MCF 10A (cell line): ENCODE measurements around the gene LDLRAP1. TPM values are rescaled to one million over a fixed set of nuclear protein-coding genes. Genes with fewer than 3 reads are reported as not detected.
"Not testable (repeated sequence)": the region's sequence is repeated elsewhere in the genome, so short reads cannot be mapped to it uniquely, and the experiment has no call there.

Experiments used
- BruUV-seq: library from RNA; stranded (reverse); fragments of 400-500 nt; replicated peaks from 2 replicates; lab custom pipeline; 2021; lab: Mats Ljungman, UMichigan
- CTCF ChIA-PET: fragments of 300-600 bp; sonication (Branson Sonifier 250); formaldehyde crosslinking; extraction: SDS; loops from one replicate; lab custom pipeline; 2021; ENCODE audit warnings: antibody characterized with exemption, inconsistent platforms; lab: Yijun Ruan, JAX
- POLR2A ChIA-PET: fragments of 300-600, 350-650 bp; sonication (Branson Sonifier 250); formaldehyde crosslinking; extraction: SDS; loops from one replicate; lab custom pipeline; 2020; ENCODE audit warnings: antibody characterized with exemption, inconsistent platforms; lab: Yijun Ruan, JAX
- DNase-seq: peaks from one replicate; pipeline ENCODE4 v3.0.0-alpha.2; 2018; ENCODE audit not compliant: unreplicated experiment
- H3K27ac Mint-ChIP-seq: one replicate; pipeline ENCODE4 v1.8.0; 2022; ENCODE audit warnings: mild to moderate bottlenecking, low read depth, mixed read lengths; ENCODE audit not compliant: unreplicated experiment
- H3K27me3 Mint-ChIP-seq: one replicate; pipeline ENCODE4 v1.8.0; 2022; ENCODE audit warnings: mixed read lengths; ENCODE audit not compliant: insufficient read depth, unreplicated experiment
- H3K36me3 Mint-ChIP-seq: one replicate; pipeline ENCODE4 v1.8.0; 2022; ENCODE audit warnings: mild to moderate bottlenecking, moderate library complexity, mixed read lengths; ENCODE audit not compliant: insufficient read depth, unreplicated experiment
- H3K4me1 Mint-ChIP-seq: one replicate; pipeline ENCODE4 v1.8.0; 2022; ENCODE audit warnings: mixed read lengths; ENCODE audit not compliant: insufficient read depth, unreplicated experiment
- H3K4me3 Mint-ChIP-seq: one replicate; pipeline ENCODE4 v1.8.0; 2022; ENCODE audit warnings: mild to moderate bottlenecking, moderate library complexity, mixed read lengths; ENCODE audit not compliant: unreplicated experiment
- H3K9me3 Mint-ChIP-seq: one replicate; pipeline ENCODE4 v1.8.0; 2022; ENCODE audit warnings: mixed read lengths; ENCODE audit not compliant: unreplicated experiment
- intact Hi-C: fragments of 100-400 bp; cut with micrococcal nuclease; formaldehyde crosslinking; loops from 2 replicates; pipeline ENCODE4 v1.14.1; 2022
- total RNA-seq: library from RNA; stranded (reverse); gene quantifications from 2 replicates; pipeline ENCODE4 v1.2.3, GENCODE V29; 2022
- TF ChIP-seq, protein P1 (sequence below): fragments of 200-600 bp; IDR thresholded peaks from one replicate; pipeline ENCODE4 v1.8.0; 2022; ENCODE audit warnings: antibody characterized with exemption, mild to moderate bottlenecking; ENCODE audit not compliant: unreplicated experiment

The LDLRAP1 gene
- total RNA-seq, 1 experiment from 2014 or later: 10.3 TPM

DNA sequence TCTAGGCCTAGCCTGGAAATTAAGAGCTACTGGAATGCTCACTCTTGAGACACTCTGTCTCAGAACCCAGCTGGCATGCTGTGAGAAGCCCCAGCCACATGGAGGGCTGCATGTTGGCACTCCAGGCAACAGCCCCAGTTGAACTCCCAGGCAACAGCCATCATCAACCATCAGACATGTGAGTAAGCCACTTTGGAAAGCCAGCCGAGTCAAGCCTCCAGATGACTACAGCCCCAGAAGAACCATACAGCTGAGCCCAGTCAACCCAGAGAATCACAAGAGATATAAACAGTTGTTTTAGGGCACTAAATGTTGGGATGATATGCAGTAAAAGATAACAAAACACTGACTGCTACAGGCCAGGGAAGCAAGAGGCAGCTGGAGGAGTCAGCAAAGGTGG lies 55.5 kb downstream of the LDLRAP1 start:
- Mint-ChIP-seq H3K4me1 (no peaks in the 10 kb centered on the region), H3K9me3 (peaks cover 20% of the 10 kb centered on the region), H3K27ac (no peak overlapping the region), H3K4me3 (no peak overlapping the region), H3K27me3 (peaks cover 18% of the 10 kb centered on the region), H3K36me3 (no peaks in the 10 kb centered on the region)
- POLR2A ChIA-PET: interaction anchor here (0.7 to 1.5 kb wide), 3 partner anchors 10 to 45 kb away, joined by 3 read pairs; no protein-coding TSS in a partner anchor
- DNase-seq: no peak
- CTCF ChIA-PET: interaction anchor here (0.7 to 2.1 kb wide), 3 partner anchors 10 to 130 kb away, joined by 3 to 9 read pairs (median 4); no protein-coding TSS in a partner anchor
- TF ChIP-seq, protein P1, sequence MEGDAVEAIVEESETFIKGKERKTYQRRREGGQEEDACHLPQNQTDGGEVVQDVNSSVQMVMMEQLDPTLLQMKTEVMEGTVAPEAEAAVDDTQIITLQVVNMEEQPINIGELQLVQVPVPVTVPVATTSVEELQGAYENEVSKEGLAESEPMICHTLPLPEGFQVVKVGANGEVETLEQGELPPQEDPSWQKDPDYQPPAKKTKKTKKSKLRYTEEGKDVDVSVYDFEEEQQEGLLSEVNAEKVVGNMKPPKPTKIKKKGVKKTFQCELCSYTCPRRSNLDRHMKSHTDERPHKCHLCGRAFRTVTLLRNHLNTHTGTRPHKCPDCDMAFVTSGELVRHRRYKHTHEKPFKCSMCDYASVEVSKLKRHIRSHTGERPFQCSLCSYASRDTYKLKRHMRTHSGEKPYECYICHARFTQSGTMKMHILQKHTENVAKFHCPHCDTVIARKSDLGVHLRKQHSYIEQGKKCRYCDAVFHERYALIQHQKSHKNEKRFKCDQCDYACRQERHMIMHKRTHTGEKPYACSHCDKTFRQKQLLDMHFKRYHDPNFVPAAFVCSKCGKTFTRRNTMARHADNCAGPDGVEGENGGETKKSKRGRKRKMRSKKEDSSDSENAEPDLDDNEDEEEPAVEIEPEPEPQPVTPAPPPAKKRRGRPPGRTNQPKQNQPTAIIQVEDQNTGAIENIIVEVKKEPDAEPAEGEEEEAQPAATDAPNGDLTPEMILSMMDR: no peak
- BruUV-seq: no TSS peak
- intact Hi-C loops: no loop called here

DNA sequence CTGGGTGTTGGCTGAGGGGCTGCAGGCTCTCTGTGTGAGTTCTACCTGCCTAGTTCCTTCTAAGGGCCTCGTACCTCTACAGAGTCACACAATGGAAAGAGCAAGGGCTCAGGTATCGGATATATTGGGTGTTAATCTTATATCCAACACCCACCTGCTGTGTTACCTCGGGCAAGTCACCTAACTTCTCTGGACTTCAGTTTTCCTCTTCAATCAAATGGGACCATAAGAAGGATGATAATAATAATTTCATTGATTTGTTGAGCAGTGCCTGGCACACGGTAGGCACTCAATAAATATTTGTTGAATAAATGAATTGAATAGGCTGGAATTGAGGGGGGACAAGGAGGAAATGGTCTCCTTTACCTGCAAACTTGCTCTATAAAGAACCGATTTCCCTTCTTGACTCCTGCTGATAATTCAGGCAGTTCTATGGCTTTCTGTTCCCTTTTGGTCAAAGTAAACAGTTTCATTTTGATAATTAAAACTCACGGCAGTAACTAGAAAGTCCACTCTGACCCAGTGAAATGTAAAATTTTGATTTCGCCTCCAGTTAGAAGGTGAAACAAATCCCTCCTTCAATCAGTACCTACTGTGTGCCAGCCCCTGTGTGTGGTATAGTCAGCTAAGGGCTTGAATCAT lies 56.7 kb downstream of the LDLRAP1 start:
- Mint-ChIP-seq H3K9me3 (peaks cover 13% of the 10 kb centered on the region), H3K36me3 (no peaks in the 10 kb centered on the region), H3K4me3 (no peak overlapping the region), H3K27ac (no peak overlapping the region), H3K4me1 (no peaks in the 10 kb centered on the region), H3K27me3 (peaks cover 13% of the 10 kb centered on the region)
- TF ChIP-seq, protein P1: no peak
- no TSS peak for BruUV-seq
- POLR2A ChIA-PET: interaction anchor here (0.7 to 0.8 kb wide), 3 partner anchors 126 to 848 kb away, joined by 3 to 5 read pairs (median 3); no protein-coding TSS in a partner anchor
- intact Hi-C loops: no loop called here
- DNase-seq: no peak
- CTCF ChIA-PET: interaction anchor here (0.7 to 2.1 kb wide), 3 partner anchors 8 to 19 kb away, joined by 3 to 9 read pairs (median 3); no protein-coding TSS in a partner anchor

DNA sequence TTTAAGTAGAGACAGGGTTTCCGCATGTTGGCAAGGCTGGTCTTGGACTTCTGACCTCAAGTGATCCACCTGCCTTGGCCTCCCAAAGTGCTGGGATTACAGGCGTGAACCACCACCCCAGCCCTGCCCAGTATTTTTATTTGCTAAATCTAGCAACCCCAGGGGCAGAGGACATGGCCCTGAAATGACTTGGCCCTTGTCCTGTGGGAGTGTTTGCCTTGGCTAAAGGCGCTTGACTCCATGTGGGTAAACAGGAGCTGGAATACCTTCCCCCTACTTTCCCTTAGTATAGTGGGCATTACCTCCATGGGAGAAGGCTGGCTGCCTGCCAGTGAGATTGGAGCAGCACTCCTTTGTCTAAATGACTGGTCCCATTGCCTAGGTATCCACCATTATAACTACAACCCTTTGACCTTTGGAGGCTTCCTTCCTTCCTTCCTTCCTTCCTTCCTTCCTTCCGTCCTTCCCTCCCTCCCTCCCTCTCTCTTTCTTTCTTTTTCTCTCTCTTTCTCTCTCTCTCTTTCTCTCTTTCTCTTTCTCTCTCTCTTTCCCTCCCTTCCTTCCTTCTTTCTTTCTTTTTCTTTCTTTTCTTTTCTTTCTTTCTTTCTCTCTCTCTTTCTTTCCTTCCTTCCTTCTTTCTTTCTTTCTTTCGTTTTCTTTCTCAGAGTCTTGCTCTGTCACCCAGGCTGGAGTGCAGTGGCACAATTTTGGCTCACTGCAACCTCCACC lies 57.7 kb downstream of the LDLRAP1 start:
- H3K4me1 Mint-ChIP-seq, POLR2A ChIA-PET, intact Hi-C loops, H3K4me3 Mint-ChIP-seq, DNase-seq, BruUV-seq, H3K27ac Mint-ChIP-seq, H3K36me3 Mint-ChIP-seq: not testable (repeated sequence)
- CTCF ChIA-PET: interaction anchor here (0.8 kb wide), 1 partner anchor 8 kb away, joined by 3 read pairs; no protein-coding TSS in a partner anchor
- peaks cover 15% of the 10 kb centered on the region for H3K27me3 Mint-ChIP-seq
- H3K9me3 Mint-ChIP-seq: peaks cover 11% of the 10 kb centered on the region

DNA sequence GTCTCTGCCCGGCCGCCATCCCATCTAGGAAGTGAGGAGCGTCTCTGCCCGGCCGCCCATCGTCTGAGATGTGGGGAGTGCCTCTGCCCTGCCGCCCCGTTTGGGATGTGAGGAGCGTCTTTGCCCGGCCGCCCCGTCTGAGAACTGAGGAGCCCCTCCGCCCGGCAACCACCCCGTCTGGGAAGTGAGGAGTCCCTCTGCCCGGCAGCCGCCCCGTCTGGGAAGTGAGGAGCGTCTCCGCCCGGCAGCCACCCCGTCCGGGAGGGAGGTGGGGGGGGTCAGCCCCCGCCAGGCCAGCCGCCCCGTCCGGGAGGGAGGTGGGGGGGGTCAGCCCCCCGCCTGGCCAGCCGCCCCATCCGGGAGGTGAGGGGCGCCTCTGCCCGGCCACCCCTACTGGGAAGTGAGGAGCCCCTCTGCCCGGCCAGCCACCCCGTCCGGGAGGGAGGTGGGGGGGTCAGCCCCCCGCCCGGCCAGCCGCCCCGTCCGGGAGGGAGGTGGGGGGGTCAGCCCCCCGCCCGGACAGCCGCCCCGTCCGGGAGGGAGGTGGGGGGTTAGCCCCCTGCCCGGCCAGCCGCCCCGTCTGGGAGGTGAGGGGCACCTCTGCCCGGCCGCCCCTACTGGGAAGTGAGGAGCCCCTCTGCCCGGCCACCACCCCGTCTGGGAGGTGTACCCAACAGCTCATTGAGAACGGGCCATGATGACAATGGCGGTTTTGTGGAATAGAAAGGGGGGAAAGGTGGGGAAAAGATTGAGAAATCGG lies 60.6 kb downstream of the LDLRAP1 start:
- intact Hi-C loops, H3K4me3 Mint-ChIP-seq, POLR2A ChIA-PET, BruUV-seq, H3K4me1 Mint-ChIP-seq, H3K36me3 Mint-ChIP-seq, H3K9me3 Mint-ChIP-seq, DNase-seq, H3K27ac Mint-ChIP-seq: not testable (repeated sequence)
- peaks cover 30% of the 10 kb centered on the region for H3K27me3 Mint-ChIP-seq
- CTCF ChIA-PET: interaction anchor here (0.6 kb wide), 1 partner anchor 317 kb away, joined by 5 read pairs; no protein-coding TSS in a partner anchor
